Neural cell (in vitro differentiated cells): ENCODE measurements around the gene RAPGEF3.

ENCODE experiments used
- CTCF ChIP-seq: fragments of 450-650 bp; IDR thresholded peaks from 2 replicates; pipeline ENCODE4 v1.5.1; 2014; ENCODE audit warnings: antibody characterized with exemption, mild to moderate bottlenecking, moderate library complexity; ENCODE audit not compliant: poor library complexity, severe bottlenecking
- EZH2 ChIP-seq: fragments of 200-600, 300-800 bp; shearing (Covaris generic), sonication (generic); IDR thresholded peaks from 2 replicates; pipeline ENCODE4 v1.6.1; 2014; ENCODE audit warnings: antibody characterized with exemption, low read length, borderline replicate concordance, mild to moderate bottlenecking; ENCODE audit not compliant: insufficient read depth, poor library complexity, severe bottlenecking
- REST ChIP-seq: IDR thresholded peaks from 2 replicates; pipeline ENCODE4 v1.6.1; 2012; ENCODE audit warnings: borderline replicate concordance

GRCh38 chr12:47752121-47752520 is 6.6 kb downstream of the RAPGEF3 start:
- TF ChIP-seq CTCF (no peak), EZH2 (no peak), REST (no peak)
